GM23338 (cell line): ENCODE results near the gene TPK1.

Experiments used
- CTCF ChIP-seq, 2 experiments: fragments of 200-600 bp in 1 of 2; sonication (generic) in 1 of 2; conservative IDR thresholded peaks; 2 replicates each; pipeline versions ENCODE4 v1.5.1 to v1.6.1; 2016 to 2017; ENCODE audit warnings: antibody characterized with exemption in 2 of 2, low read depth in 2 of 2, mild to moderate bottlenecking in 2 of 2, moderate library complexity in 1 of 2
- EZH2 ChIP-seq: fragments of 200-600 bp; sonication (generic); IDR thresholded peaks from one replicate; pipeline ENCODE4 v1.8.0; 2017; ENCODE audit warnings: antibody characterized with exemption, mild to moderate bottlenecking, low read depth; ENCODE audit not compliant: unreplicated experiment
- EZH2phosphoT487 ChIP-seq: fragments of 200-600 bp; sonication (generic); IDR thresholded peaks from one replicate; pipeline ENCODE4 v1.8.1; 2018; ENCODE audit warnings: antibody characterized with exemption; ENCODE audit not compliant: unreplicated experiment
- JUNB ChIP-seq: IDR thresholded peaks from one replicate; pipeline ENCODE4 v1.6.1; 2016; ENCODE audit warnings: antibody characterized with exemption; ENCODE audit not compliant: unreplicated experiment
- NANOG ChIP-seq: IDR thresholded peaks from 2 replicates; pipeline ENCODE4 v1.6.1; 2016; ENCODE audit warnings: antibody characterized with exemption, borderline replicate concordance
- POLR2AphosphoS5 ChIP-seq: IDR thresholded peaks from 2 replicates; pipeline ENCODE4 v1.6.1; 2016; ENCODE audit warnings: antibody characterized with exemption, low read depth
- REST ChIP-seq: IDR thresholded peaks from one replicate; pipeline ENCODE4 v1.6.1; 2018; ENCODE audit warnings: antibody characterized with exemption; ENCODE audit not compliant: unreplicated experiment
- ZNF114 ChIP-seq: fragments of 250-450 bp; sonication (Bioruptor Pico); IDR thresholded peaks from 2 replicates; pipeline ENCODE4 v1.5.0; 2020; ENCODE audit warnings: mild to moderate bottlenecking, moderate library complexity
- ZNF331 ChIP-seq: fragments of 250-450 bp; sonication (Bioruptor Pico); IDR thresholded peaks from 2 replicates; pipeline ENCODE4 v1.5.0; 2020; ENCODE audit warnings: low read depth, mild to moderate bottlenecking, moderate library complexity

GRCh38 chr7:144468990-144469732 is 366.7 kb downstream of the TPK1 start:
- TF ChIP-seq CTCF (conservative IDR thresholded peaks at IDR 0.05; ENCODE audit: low read depth in 2 of 2), result no peak
- TF ChIP-seq REST, result no peak
- no peak for TF ChIP-seq ZNF114 (CRISPR knock-in tag)
- no peak for TF ChIP-seq EZH2phosphoT487
- TF ChIP-seq POLR2AphosphoS5, result no peak
- TF ChIP-seq EZH2, result no peak
- TF ChIP-seq JUNB, result no peak
- TF ChIP-seq NANOG, result no peak
- no peak for TF ChIP-seq ZNF331 (CRISPR knock-in tag)
